GM18526 (cell line): ENCODE measurements around the gene FGF22.

Experiments used
- POLR2A ChIP-seq: IDR thresholded peaks from 3 replicates; pipeline ENCODE4 v1.6.1; 2011; ENCODE audit not compliant: insufficient read length; ENCODE audit errors: extremely low read depth

The FGF22 gene

GRCh38 chr19:688214-688613, 48.5 kb downstream of the FGF22 start:
- no peak for TF ChIP-seq POLR2A

GRCh38 chr19:688992-689391, 49.3 kb downstream of the FGF22 start:
- no peak for TF ChIP-seq POLR2A

- TF ChIP-seq POLR2A: no peak
Observed at GRCh38 chr19:690203-690602, 50.5 kb downstream of the FGF22 start.
